ENCODE results near the gene DDX41. TPM values are rescaled to one million over a fixed set of nuclear protein-coding genes. Genes with fewer than 3 reads are reported as not detected.

Gene DDX41
- polyA plus RNA-seq, 3 donors: 44.9 to 178 (median 70.3) TPM

DNA sequence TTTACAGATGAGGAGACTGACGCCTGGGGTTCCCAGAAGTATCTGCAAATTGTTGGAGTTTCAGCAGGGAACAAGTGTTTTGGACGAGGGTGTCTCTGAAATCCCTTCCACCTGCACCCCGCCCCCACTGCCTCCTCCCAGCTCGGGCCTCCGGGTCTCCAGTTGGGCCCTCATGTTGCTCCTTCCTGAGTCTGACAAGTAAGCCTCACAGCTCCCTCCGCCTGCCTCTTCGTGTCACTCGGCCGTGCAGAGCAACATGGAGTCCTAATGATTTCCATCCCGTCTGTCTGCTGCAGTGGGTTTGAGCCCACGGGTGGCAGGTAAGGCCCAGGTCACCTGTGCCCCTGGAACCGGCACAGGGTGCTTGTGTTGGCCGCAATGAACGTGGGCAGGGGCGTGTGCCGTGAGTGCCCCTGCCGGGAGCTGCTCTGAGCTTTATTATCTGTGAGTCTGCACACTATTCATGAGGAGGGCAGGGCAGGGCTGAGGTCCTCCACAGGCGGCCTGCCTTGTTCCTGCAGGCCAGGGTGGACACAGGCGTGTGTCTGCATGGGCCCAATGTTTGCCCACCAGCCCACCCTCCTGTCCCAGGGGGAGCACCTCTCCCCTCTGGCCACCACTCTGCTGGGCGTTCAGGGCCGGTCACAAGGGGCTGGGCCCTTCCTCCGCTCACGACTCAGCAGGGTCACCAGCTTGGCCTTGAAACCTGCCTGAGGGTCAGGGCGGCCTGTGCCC lies 13.2 kb downstream of the DDX41 start:
- Histone ChIP-seq H3K4me2 (replicated peaks; ENCODE audit: extremely low read depth, low read length, poor library complexity, severe bottlenecking) (no peak overlapping the region), H4K20me1 (ENCODE audit: insufficient read depth, low read length) (peaks cover 80% of the 10 kb centered on the region), H3K27ac (ENCODE audit: low read depth in 1 of 2, low read length in 2 of 2) (no peak overlapping the region), H3K4me1 (ENCODE audit: control insufficient read depth in 1 of 2, insufficient read depth in 2 of 2, low read length in 2 of 2) (peaks cover 64 to 80% of the 10 kb centered on the region in 2 donors), H3K27me3 (ENCODE audit: control insufficient read depth in 2 of 2, insufficient read depth in 2 of 2, low read length in 2 of 2) (peaks cover 0 to 14% of the 10 kb centered on the region in 2 donors), H3K9ac (ENCODE audit: insufficient read depth, low read length, poor library complexity, severe bottlenecking) (no peak overlapping the region), H3K4me3 (replicated peaks in 1 of 3; ENCODE audit: low read depth in 2 of 3, low read length in 3 of 3) (no peak overlapping the region), H3K79me2 (ENCODE audit: insufficient read depth, low read length) (peaks cover 39% of the 10 kb centered on the region), H3K9me3 (replicated peaks in 1 of 2; ENCODE audit: control insufficient read depth in 1 of 2, insufficient read depth in 1 of 2, low read length in 2 of 2) (no peaks in the 10 kb centered on the region), H2AFZ (ENCODE audit: insufficient read depth, low read depth, low read length, poor library complexity, severe bottlenecking) (no peak overlapping the region), H3K36me3 (replicated peaks in 1 of 2; ENCODE audit: control insufficient read depth in 1 of 2, insufficient read depth in 2 of 2, low read length in 2 of 2) (peaks cover 34 to 42% of the 10 kb centered on the region in 2 donors)
- DNase-seq: no peak
- Mint-ChIP-seq H3K36me3 (peaks cover 42 to 60% of the 10 kb centered on the region in 2 donors), H3K27ac (peak overlapping the region in 1 of 7 donors; percentile 30), H3K4me3 (no peak overlapping the region), H3K27me3 (ENCODE audit: low read depth in 3 of 3) (peaks cover 16 to 22% (median 21%) of the 10 kb centered on the region in 3 donors), H3K4me1 (peaks cover 65% of the 10 kb centered on the region), H3K9me3 (peaks cover 0 to 3% (median 0%) of the 10 kb centered on the region in 7 donors)
- intact Hi-C loops (cut with micrococcal nuclease): loop anchor here (2.0 to 10.0 kb wide), 3 partner anchors 111 to 189 kb away; partner anchors contain the start of gene MXD3 (in 1 of the 2)
- 85% methylated on average over 21 of the region's 24 CpGs for WGBS (ENCODE audit: insufficient coverage)
- TF ChIP-seq, protein P1, sequence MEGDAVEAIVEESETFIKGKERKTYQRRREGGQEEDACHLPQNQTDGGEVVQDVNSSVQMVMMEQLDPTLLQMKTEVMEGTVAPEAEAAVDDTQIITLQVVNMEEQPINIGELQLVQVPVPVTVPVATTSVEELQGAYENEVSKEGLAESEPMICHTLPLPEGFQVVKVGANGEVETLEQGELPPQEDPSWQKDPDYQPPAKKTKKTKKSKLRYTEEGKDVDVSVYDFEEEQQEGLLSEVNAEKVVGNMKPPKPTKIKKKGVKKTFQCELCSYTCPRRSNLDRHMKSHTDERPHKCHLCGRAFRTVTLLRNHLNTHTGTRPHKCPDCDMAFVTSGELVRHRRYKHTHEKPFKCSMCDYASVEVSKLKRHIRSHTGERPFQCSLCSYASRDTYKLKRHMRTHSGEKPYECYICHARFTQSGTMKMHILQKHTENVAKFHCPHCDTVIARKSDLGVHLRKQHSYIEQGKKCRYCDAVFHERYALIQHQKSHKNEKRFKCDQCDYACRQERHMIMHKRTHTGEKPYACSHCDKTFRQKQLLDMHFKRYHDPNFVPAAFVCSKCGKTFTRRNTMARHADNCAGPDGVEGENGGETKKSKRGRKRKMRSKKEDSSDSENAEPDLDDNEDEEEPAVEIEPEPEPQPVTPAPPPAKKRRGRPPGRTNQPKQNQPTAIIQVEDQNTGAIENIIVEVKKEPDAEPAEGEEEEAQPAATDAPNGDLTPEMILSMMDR (IDR thresholded peaks at IDR 0.05): no peak

DNA sequence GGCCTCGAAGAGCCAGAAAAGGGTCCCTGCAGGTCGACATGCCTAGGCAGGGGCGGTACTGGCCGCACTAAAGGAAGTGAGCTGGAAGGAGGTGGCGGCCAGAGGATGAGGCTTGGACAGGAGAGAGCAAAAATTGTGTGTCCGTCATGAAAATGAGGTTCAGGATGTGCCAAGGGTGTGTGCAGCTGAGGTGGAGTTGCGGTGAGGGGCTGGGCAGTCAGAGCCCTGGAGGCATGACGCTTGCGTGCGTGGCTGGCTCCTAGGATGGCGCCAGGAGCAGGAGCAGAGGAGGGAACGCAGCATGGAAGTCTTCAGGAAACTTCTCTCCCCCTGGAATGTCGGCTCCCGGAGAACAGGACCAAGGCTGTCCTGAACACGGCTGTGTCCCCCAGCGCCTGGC lies 13.9 kb downstream of the DDX41 start:
- no peak overlapping the region for H3K4me3 Mint-ChIP-seq
- no peak for DNase-seq
- H3K36me3 Mint-ChIP-seq: peaks cover 42 to 58% of the 10 kb centered on the region in 2 donors
- H3K27me3 Mint-ChIP-seq (ENCODE audit: low read depth in 3 of 3): peaks cover 21 to 28% (median 24%) of the 10 kb centered on the region in 3 donors
- Histone ChIP-seq H3K27me3 (ENCODE audit: control insufficient read depth in 2 of 2, insufficient read depth in 2 of 2, low read length in 2 of 2) (peaks cover 0 to 17% of the 10 kb centered on the region in 2 donors), H3K4me1 (ENCODE audit: control insufficient read depth in 1 of 2, insufficient read depth in 2 of 2, low read length in 2 of 2) (peaks cover 71 to 80% of the 10 kb centered on the region in 2 donors), H3K4me3 (replicated peaks in 1 of 3; ENCODE audit: low read depth in 2 of 3, low read length in 3 of 3) (no peak overlapping the region), H3K9ac (ENCODE audit: insufficient read depth, low read length, poor library complexity, severe bottlenecking) (no peak overlapping the region), H3K9me3 (replicated peaks in 1 of 2; ENCODE audit: control insufficient read depth in 1 of 2, insufficient read depth in 1 of 2, low read length in 2 of 2) (no peaks in the 10 kb centered on the region), H3K4me2 (replicated peaks; ENCODE audit: extremely low read depth, low read length, poor library complexity, severe bottlenecking) (peak overlapping the region; percentile 8), H3K36me3 (replicated peaks in 1 of 2; ENCODE audit: control insufficient read depth in 1 of 2, insufficient read depth in 2 of 2, low read length in 2 of 2) (peaks cover 34 to 42% of the 10 kb centered on the region in 2 donors), H2AFZ (ENCODE audit: insufficient read depth, low read depth, low read length, poor library complexity, severe bottlenecking) (no peak overlapping the region), H3K79me2 (ENCODE audit: insufficient read depth, low read length) (peaks cover 33% of the 10 kb centered on the region), H4K20me1 (ENCODE audit: insufficient read depth, low read length) (peaks cover 76% of the 10 kb centered on the region), H3K27ac (ENCODE audit: low read depth in 1 of 2, low read length in 2 of 2) (peak overlapping the region; percentile 36 to 60)
- peaks cover 0 to 3% (median 0%) of the 10 kb centered on the region in 7 donors for H3K9me3 Mint-ChIP-seq
- H3K4me1 Mint-ChIP-seq: peaks cover 70% of the 10 kb centered on the region
- H3K27ac Mint-ChIP-seq: peak overlapping the region in 5 of 7 donors; percentile 20 to 81 (median 69)
- intact Hi-C loops (cut with micrococcal nuclease): loop anchor here (2.0 to 10.0 kb wide), 3 partner anchors 111 to 188 kb away; partner anchors contain the start of gene MXD3 (in 1 of the 2)
- 83% methylated on average over 16 of the region's 16 CpGs for WGBS (ENCODE audit: insufficient coverage)
- TF ChIP-seq, protein P1 (IDR thresholded peaks at IDR 0.05): no peak

All from CD14-positive monocyte (primary cell).